HG02588 (cell line): ENCODE results near the gene ZFPL1.
"Not testable (repeated sequence)": the region's sequence is repeated elsewhere in the genome, so short reads cannot be mapped to it uniquely, and the experiment has no call there.

Experiments used
- ATAC-seq: cut with Tn5 transposase; IDR thresholded peaks from one replicate; pipeline ENCODE4 v1.9.1; 2021; ENCODE audit warnings: mild to moderate bottlenecking, moderate library complexity; ENCODE audit not compliant: unreplicated experiment

The ZFPL1 gene

GRCh38 chr11:65112546-65113360, 28.7 kb downstream of the ZFPL1 start:
- no peak for ATAC-seq

- no peak for ATAC-seq
Observed at GRCh38 chr11:65113361-65113756, 29.3 kb downstream of the ZFPL1 start.

DNA sequence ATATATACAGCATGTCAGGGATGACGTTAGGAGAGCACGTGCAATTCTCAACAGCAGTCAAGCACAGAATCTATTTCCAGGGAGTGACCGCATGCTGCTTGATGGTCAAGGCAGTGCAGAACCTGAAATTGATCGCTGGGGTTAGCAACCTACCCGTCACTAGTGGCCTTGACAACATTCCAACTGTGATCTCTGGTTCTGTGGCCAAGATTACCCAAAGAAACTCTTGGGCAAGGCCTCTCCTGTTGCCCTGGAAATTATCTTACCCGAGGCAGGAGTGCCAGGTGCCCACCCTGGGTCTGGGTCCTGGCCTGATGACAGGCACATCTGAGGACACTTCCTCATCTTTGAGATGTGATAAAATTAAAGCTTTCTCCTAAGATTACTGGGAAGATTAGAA, 29.8 kb downstream of the ZFPL1 start:
- no peak for ATAC-seq

- ATAC-seq = no peak
Observed at GRCh38 chr11:65114538-65115171, 30.6 kb downstream of the ZFPL1 start.

GRCh38 chr11:65115361-65116082, 31.5 kb downstream of the ZFPL1 start:
- no peak for ATAC-seq

DNA sequence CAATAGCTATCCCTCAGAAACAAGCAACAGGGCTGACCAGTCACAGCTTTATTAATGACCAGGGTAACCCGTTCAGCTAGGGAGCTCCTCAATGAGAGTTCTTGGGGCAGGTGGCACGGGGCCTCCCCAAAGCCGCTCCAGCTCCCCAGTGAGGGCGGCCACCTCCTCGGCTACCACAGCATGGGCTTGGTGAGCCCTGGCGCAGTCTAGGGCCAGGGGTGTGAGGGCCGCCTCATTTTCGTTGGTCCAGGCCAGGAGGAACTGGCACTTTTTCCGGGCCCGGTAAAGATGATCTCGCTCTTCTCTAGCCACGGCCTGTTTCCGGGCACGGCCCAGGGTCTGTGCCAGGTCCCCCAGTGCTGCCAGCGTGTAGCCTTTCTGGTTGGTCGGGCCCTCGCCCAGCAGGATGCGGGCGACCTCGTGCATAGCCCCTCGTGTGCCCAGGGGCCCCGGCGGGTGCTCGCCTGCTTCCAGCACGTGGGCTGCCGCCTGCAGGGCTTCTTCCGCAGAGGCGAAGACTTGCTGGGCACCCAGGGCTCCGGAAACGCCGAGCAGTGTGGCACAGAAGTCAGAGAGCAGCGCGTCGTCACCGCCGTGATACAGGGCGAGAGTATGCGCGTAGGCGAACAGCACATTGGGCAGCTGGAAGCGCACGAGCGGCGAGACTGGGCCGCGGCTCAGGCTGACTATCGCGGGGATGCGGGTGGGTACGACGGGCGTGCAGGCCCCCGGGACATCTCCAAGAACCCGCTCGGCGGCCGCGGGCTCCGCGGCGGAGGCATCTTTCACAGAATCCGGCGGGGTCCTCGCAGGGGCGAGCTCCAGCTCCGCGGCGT, 32.6 kb downstream of the ZFPL1 start:
- peak; percentile 5 for ATAC-seq

- ATAC-seq = peak; percentile 52
Observed at GRCh38 chr11:65117206-65118096, 33.4 kb downstream of the ZFPL1 start, which contains the start of gene ZNHIT2. Gene ZNHIT2, minus strand, starts transcription at chr11:65117701. Its CDS starts 48 bp downstream, at chr11:65117653.

GRCh38 chr11:65118097-65118837, 34.2 kb downstream of the ZFPL1 start:
- no peak for ATAC-seq

- not testable (repeated sequence) for ATAC-seq
Observed at GRCh38 chr11:65118891-65119669, 35.1 kb downstream of the ZFPL1 start.

- no peak for ATAC-seq
Observed at GRCh38 chr11:65119670-65119995, 35.6 kb downstream of the ZFPL1 start.

- ATAC-seq = no peak
Observed at GRCh38 chr11:65120831-65121230, 36.8 kb downstream of the ZFPL1 start.

GRCh38 chr11:65121447-65121864, 37.4 kb downstream of the ZFPL1 start:
- no peak for ATAC-seq

DNA sequence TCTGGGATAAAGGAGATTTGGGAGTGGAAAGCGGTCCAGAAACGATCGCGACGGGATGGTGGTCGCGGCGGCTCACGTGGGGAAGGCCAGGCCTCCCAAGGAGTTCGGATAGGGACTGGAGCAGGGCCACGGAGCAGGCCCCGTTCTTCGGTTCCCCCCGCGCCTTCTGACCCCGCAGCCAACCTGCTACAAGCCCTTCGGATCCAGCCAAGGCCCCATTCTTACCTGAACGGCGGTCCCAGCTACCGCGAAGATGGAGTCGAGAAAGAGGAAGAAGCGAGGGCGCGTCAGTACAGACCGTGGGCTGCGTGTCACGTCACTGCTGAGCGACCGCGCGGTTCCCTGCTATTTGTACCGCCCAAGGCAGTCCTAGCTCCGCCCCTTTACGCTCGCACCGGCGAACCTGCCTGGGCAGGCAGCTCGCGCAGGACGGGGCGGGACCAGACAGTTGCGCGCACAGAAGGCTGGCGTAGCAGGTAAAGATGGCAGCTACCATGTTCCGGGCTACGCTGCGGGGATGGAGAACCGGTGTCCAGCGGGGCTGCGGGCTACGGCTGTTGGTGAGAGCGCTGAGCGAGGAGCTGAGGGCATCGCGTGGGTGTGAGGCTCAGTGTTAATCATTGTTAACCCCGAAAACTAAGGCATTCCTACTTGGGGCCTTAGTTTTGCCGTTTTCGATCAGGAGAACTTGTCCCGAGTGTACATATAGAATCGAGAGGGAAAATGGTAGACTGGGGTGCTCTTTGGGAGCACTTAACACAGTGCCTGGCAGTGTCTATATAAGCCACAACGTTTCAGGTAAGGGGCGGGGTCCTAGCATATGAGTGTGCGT, 38.1 kb downstream of the ZFPL1 start, which contains the start of the genes FAU and MRPL49:
TSS of gene FAU (minus strand) at position 270 of the 832 bp plus-strand sequence. CDS start 321 bp downstream, outside the sequence.
TSS of gene MRPL49 (plus strand) at position 457 of the 832 bp plus-strand sequence. CDS start at position 483, 26 bp downstream.
- ATAC-seq = peak; percentile 62

DNA sequence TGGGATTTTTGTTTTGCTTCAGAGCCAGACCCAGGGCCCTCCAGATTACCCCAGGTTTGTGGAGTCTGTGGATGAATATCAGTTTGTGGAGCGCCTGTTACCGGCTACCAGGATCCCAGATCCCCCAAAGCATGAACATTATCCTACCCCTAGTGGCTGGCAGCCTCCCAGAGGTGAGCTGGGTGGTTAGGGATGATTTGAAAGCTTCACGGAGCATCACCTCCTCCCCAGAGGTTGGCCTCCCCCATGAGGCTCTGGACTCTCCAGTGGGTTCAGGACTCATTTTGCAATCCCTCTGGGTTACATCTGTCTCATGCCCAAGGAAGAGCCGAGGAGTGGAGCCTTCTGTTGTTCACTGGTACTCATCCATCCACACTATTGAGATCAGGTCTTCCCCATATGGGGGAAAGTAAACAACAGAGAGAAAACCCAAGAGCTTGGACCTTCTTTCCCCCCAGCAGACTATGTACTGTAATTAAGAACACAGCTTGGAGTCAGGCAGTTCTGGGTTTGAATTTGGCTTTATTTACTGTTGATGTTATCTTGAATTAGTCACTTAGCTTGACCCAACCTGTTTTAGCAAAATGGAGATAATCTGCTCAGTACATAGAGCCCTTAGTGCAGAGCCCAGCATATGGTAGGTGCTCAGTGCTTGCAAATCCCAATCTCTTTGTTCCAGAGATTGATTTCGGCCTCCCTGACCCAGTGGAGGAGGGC, 40.6 kb downstream of the ZFPL1 start:
- ATAC-seq = no peak

- no peak for ATAC-seq
Observed at GRCh38 chr11:65125197-65126056, 41.4 kb downstream of the ZFPL1 start.
